Germinal center (tissue), 1 donor: Measurements from ENCODE around the gene DMBT1.

Experiments
- DNase-seq: peaks from one replicate; pipeline ENCODE4 v3.0.0; 2012; ENCODE audit warnings: mixed read lengths, low spot score

The DMBT1 gene

GRCh38 chr10:122647383-122647968 lies 86.9 kb downstream of the DMBT1 start:
- no peak for DNase-seq

DNA sequence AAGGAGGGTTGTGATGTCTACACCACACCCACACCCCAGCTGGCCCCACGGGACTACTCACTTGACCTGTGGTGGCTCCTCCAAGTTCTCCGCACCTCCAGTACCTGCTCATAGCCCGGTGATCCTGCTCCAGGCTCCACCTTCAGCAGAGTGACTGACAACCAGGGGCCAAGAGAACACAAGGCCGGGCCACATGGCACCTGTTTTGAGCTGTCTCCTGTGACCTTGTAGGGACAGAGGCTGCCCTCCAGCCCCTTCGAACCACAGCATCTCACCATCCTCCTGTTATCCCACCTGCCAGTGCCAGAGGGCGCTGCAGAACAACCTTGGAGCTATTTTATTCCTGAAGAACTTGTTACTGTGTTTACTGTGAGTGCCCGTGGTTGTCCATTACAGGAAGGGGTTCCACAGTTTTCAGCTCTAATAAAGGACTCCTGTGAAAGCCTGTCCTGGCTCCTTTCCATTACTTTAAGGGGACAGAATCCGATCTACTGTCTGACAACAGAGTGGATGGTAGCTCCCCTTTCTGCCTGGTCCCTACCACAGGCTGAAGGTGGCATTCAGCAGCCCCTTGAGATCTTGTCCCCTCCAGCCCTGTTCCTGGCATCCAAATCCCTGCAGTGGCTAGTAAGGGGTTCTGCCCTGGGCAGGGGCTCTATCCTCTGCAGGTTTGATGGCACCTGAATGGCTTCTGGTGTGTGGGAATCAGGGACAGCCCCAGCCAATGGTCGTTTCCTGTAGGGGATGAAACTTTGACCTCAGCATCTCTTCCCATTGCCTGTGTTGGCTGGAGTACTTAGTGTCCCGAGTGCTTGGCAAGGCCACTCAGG lies 88.3 kb downstream of the DMBT1 start:
- DNase-seq = no peak

DNA sequence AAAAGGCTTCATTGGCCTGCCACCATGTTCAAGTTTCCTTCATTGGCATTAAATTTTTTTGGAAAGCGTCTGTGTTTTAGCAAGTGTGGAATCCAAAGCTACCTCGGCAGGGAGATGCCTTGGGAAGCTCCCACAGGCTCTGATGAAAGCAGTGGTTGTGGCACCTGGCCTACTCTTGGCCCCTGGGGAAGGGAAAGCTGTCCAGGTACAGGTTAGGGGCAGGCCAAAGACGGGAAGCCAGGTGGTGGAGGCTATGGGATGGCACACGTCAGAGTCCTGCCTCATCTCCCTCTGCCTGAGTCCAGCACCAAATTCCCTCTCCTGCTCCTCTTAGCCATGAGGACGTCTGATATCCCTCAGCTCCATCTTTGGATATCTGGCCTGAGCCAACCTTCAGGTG lies 89.3 kb downstream of the DMBT1 start:
- no peak for DNase-seq

DNA sequence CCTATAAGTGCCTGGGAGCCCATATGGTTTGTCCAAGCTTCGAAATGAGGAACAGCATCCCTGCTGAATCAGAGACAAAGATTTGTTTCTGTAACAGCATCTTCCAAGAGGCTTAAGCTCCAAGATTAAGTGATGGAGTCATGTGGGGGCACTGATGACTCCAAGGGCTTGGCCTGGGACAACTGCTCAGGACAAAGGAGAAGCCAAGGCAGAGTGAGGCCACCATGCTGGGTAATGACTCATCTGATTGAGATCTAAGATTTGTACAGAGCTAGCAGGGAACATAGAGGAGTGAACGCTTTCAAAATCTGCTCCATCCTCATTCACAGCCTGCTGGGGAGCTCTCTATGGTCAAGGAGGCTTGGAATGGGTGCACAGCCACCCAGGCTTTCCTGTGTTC lies 89.8 kb downstream of the DMBT1 start:
- DNase-seq = no peak

- no peak for DNase-seq
These were observed 95.2 kb downstream of the DMBT1 start for GRCh38 chr10:122655524-122656307.

GRCh38 chr10:122656308-122656705 lies 95.8 kb downstream of the DMBT1 start:
- DNase-seq = no peak

GRCh38 chr10:122656741-122657140 lies 96.2 kb downstream of the DMBT1 start:
- DNase-seq = no peak

- no peak for DNase-seq
These were observed 96.7 kb downstream of the DMBT1 start for GRCh38 chr10:122657255-122657654.

GRCh38 chr10:122657729-122658128 lies 97.2 kb downstream of the DMBT1 start:
- no peak for DNase-seq

DNA sequence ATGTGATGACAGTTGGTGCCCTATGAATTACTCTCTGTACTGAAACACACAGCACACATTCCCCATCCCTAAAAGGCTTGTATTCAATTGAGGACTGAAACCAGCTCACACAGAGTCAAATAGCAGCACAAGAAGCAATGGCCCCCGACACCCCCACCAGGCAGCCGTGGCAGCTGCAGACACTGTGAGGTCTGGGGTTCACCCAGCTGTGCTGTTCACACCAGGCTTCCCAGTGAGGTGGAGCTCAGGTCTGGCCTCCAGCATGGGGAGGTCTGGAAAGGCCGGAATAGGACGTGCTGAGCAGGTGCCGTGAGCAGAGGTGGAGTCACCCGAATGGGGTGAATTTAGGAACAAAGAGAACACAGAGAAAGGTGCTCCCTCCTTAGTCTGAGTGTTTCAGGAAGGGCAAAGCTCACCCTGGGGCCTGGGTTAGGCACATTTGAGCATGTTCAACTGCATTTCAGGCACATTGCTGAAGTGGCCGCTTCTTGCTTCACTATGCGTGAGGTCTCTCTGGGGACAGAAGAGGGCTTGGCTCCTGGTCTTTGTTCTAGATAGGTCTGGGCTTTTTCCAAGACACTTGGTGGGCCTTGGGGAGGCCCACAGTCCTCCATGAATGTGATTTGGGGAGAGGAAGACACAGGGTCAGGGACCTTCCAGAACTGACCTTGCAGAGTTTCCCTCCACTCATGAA lies 97.9 kb downstream of the DMBT1 start:
- no peak for DNase-seq

DNA sequence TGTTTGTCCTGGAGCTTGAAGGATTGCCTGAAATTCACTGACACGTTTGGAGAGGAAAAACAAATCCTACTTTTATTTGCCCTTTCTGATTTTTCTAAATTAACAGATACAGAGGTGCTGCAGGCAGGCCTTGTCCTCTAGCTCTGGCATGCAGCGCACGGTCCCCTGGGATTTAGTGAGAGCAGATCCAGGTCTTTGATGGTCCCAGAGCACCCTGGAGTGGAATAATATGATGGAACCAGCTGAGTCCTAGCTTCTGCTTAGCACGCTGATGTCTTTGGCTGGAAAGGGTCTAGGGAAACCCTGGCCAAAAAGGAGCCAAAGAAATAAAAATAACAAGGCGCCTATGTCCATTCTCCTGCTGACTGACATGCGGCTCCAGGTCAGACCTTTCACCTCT lies 98.6 kb downstream of the DMBT1 start:
- DNase-seq = no peak

DNA sequence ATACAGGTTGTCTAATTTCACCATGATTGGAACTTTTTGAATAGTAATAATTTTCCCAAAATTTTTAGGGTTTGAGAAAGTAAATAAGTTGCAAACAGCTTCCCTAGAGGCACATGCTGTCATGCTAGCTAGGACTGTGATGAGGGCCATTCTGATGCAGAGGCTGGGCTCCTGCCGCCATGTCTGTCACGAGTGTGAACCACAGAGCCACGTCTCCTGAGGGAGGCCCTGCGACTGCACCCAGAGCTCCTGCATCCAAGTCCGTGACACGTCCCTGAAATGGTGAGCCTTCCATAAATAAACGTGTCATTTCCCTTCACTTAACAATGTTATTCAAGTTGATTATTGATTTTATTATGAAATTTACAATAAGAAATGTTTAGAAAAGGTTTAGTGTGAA lies 99.1 kb downstream of the DMBT1 start:
- no peak for DNase-seq

GRCh38 chr10:122660696-122661095 lies 100.1 kb downstream of the DMBT1 start:
- DNase-seq = no peak

DNA sequence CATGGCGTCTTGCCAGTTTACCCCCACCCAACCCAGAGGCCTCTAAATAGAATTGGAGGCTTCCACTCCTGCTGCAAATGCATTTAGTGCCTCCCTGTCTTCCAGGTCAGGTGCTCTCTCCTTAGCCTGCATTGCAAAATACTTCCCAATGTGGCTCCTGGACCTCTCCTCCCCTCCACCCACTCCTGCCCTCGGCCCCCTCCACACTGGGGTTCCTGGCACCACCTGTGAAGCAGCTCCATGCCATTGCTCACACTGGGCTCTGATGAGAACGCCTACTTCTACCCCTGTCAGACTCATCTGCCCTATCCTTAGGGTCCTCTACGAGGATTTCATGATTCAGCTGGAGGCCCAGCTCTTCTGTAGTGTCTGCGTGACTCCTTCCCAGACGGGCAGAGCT lies 101.7 kb downstream of the DMBT1 start:
- DNase-seq = no peak

GRCh38 chr10:122663516-122664130 lies 103.1 kb downstream of the DMBT1 start:
- DNase-seq = no peak

- no peak for DNase-seq
These were observed 103.9 kb downstream of the DMBT1 start for GRCh38 chr10:122664501-122664900.

GRCh38 chr10:122665329-122665860 lies 104.8 kb downstream of the DMBT1 start:
- no peak for DNase-seq

- DNase-seq = no peak
These were observed 105.4 kb downstream of the DMBT1 start for GRCh38 chr10:122665946-122666345.

DNA sequence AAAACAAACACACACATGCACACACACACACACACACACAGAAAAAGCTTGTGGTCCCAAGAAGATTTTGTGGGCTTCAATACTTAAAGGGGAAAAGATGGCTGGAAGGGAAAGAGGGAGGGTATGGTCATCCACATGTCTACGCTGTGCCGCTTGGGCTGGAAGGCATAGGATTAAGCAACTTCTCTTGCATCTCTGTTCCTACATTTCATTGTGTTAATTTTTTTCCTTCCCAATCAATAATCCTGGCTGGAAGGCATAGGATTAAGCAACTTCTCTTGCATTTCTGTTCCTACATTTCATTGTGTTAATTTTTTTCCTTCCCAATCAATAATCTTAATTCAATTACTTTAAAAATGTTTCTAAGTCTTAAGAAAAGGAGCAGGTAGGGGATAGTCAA lies 108.5 kb downstream of the DMBT1 start:
- no peak for DNase-seq

GRCh38 chr10:122669842-122670241 lies 109.3 kb downstream of the DMBT1 start:
- DNase-seq = no peak

DNA sequence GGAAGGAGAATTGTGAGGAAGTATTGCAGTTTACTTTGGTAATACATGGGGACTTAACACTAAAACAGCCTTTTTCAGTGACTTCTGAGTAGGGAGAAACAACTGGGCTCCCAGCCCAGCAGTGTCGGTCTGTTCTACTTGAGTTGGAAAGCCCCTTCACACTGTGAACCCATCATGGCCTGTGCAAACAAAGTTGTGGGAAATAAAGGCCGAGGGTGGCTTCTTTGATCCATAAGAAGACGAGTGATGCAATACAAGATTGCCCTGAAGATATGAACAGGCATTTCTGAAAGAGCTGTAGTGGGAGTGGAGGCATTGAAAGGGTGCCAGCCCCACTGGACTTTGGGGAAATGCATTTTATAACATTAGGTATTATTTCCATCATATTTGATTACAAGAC lies 110.8 kb downstream of the DMBT1 start:
- no peak for DNase-seq

DNA sequence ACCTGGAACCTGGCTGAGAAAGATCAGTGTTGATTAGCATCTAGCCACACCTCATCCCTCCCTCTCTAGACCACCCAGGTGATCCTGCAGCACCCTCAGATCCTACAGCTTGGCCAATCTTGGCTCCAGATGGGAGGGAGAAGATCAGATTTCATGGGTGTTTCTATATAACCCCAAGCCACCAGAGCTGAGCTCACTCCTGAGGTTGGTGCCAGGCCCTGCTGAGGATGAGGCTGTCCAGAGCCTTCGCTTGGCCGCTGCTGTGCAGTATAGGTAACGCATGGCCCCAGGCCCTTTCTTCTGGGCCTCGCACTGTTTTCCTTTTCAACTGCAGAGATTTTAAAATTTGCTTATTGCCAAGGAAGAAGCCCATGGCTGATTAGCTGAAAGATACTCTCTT lies 112.1 kb downstream of the DMBT1 start:
- DNase-seq = no peak
